ENCODE data around the gene OR6T1. TPM values are rescaled to one million over a fixed set of nuclear protein-coding genes. Genes with fewer than 3 reads are reported as not detected.

The OR6T1 gene
- total and polyA plus RNA-seq, 2 donors (not counting 1 experiment from before 2014, with no cell fraction given), result not detected

- H3K27ac Mint-ChIP-seq, result no peak overlapping the region
- ChIA-PET POLR2A (no interaction called here), CTCF (no interaction called here)
- DNase-seq (no peak), ATAC-seq (ENCODE audit: low read depth) (no peak)
- intact Hi-C loops (cut with micrococcal nuclease), result no loop called here
- TF ChIP-seq CTCF (IDR thresholded peaks at IDR 0.05) (no peak), EZH2 (IDR thresholded peaks at IDR 0.05; ENCODE audit: borderline replicate concordance, insufficient read depth, low read depth, low read length, poor library complexity, severe bottlenecking) (no peak)
- no CpG with 5 or more reads among the region's 1 CpG for WGBS (ENCODE audit: insufficient coverage)
- Histone ChIP-seq H2AFZ (ENCODE audit: insufficient read depth, low read depth, low read length, poor library complexity, severe bottlenecking) (no peak overlapping the region), H3K36me3 (replicated peaks in 1 of 2; ENCODE audit: control extremely low read depth in 1 of 2, control insufficient read depth in 1 of 2, extremely low read depth in 1 of 2, insufficient read depth in 2 of 2, low read length in 1 of 2) (no peaks in the 10 kb centered on the region), H3K4me1 (ENCODE audit: control insufficient read depth in 2 of 2, insufficient read depth in 2 of 2, low read length in 2 of 2) (no peaks in the 10 kb centered on the region), H3K79me2 (ENCODE audit: control insufficient read depth, insufficient read depth, low read length) (no peaks in the 10 kb centered on the region), H3K27me3 (replicated peaks in 1 of 4; ENCODE audit: control extremely low read depth in 1 of 4, control insufficient read depth in 3 of 4, insufficient read depth in 4 of 4, low read length in 3 of 4) (no peaks in the 10 kb centered on the region), H3K9ac (ENCODE audit: low read length) (no peak overlapping the region), H3K27ac (ENCODE audit: low read length in 2 of 2) (no peak overlapping the region), H3K4me2 (replicated peaks; ENCODE audit: low read depth, low read length, poor library complexity, severe bottlenecking) (no peak overlapping the region), H3K9me3 (ENCODE audit: control extremely low read depth in 1 of 3, control insufficient read depth in 2 of 3, insufficient read depth in 1 of 3, low read length in 2 of 3) (no peaks in the 10 kb centered on the region), H4K20me1 (ENCODE audit: control insufficient read depth, insufficient read depth, low read length, poor library complexity, severe bottlenecking) (no peaks in the 10 kb centered on the region), H3K4me3 (ENCODE audit: control extremely low read depth in 1 of 5, extremely low read depth in 1 of 5, insufficient read depth in 1 of 5, low read depth in 2 of 5, low read length in 4 of 5) (no peak overlapping the region)
- H3K4me3 Mint-ChIP-seq, result no peak overlapping the region
- H3K9me3 Mint-ChIP-seq (ENCODE audit: insufficient read depth), result no peaks in the 10 kb centered on the region
- no peaks in the 10 kb centered on the region for H3K27me3 Mint-ChIP-seq
- no peaks in the 10 kb centered on the region for H3K4me1 Mint-ChIP-seq
Observed at GRCh38 chr11:123924027-123924426, 19.6 kb downstream of the OR6T1 start.

- Mint-ChIP-seq H3K27ac (no peak overlapping the region), H3K9me3 (ENCODE audit: insufficient read depth) (no peaks in the 10 kb centered on the region), H3K27me3 (no peaks in the 10 kb centered on the region), H3K4me1 (no peaks in the 10 kb centered on the region), H3K4me3 (no peak overlapping the region)
- POLR2A ChIA-PET, result no interaction called here
- Histone ChIP-seq H3K9me3 (ENCODE audit: control extremely low read depth in 1 of 3, control insufficient read depth in 2 of 3, insufficient read depth in 1 of 3, low read length in 2 of 3) (no peaks in the 10 kb centered on the region), H3K36me3 (replicated peaks in 1 of 2; ENCODE audit: control extremely low read depth in 1 of 2, control insufficient read depth in 1 of 2, extremely low read depth in 1 of 2, insufficient read depth in 2 of 2, low read length in 1 of 2) (no peaks in the 10 kb centered on the region), H3K79me2 (ENCODE audit: control insufficient read depth, insufficient read depth, low read length) (no peaks in the 10 kb centered on the region), H2AFZ (ENCODE audit: insufficient read depth, low read depth, low read length, poor library complexity, severe bottlenecking) (no peak overlapping the region), H4K20me1 (ENCODE audit: control insufficient read depth, insufficient read depth, low read length, poor library complexity, severe bottlenecking) (no peaks in the 10 kb centered on the region), H3K4me1 (ENCODE audit: control insufficient read depth in 2 of 2, insufficient read depth in 2 of 2, low read length in 2 of 2) (no peaks in the 10 kb centered on the region), H3K9ac (ENCODE audit: low read length) (no peak overlapping the region), H3K4me2 (replicated peaks; ENCODE audit: low read depth, low read length, poor library complexity, severe bottlenecking) (no peak overlapping the region), H3K27ac (ENCODE audit: low read length in 2 of 2) (no peak overlapping the region), H3K4me3 (ENCODE audit: control extremely low read depth in 1 of 5, extremely low read depth in 1 of 5, insufficient read depth in 1 of 5, low read depth in 2 of 5, low read length in 4 of 5) (no peak overlapping the region), H3K27me3 (replicated peaks in 1 of 4; ENCODE audit: control extremely low read depth in 1 of 4, control insufficient read depth in 3 of 4, insufficient read depth in 4 of 4, low read length in 3 of 4) (no peaks in the 10 kb centered on the region)
- intact Hi-C loops (cut with micrococcal nuclease), result no loop called here
- CTCF ChIA-PET, result no interaction called here
- DNase-seq (no peak), ATAC-seq (ENCODE audit: low read depth) (no peak)
- TF ChIP-seq CTCF (IDR thresholded peaks at IDR 0.05) (no peak), EZH2 (IDR thresholded peaks at IDR 0.05; ENCODE audit: borderline replicate concordance, insufficient read depth, low read depth, low read length, poor library complexity, severe bottlenecking) (no peak)
- WGBS (ENCODE audit: insufficient coverage), result 100% methylated on average over 2 of the region's 3 CpGs
Observed at GRCh38 chr11:123920943-123921342, 22.7 kb downstream of the OR6T1 start.
